Thyroid gland (tissue), 4 donors: ENCODE data around the gene PRDM2.

Source experiments
- POLR2A ChIP-seq, 2 donors: fragments of 450-650 bp; IDR thresholded peaks; one replicate each; pipeline ENCODE4 v1.6.1; 2017; ENCODE audit warnings: antibody characterized with exemption in 2 of 2, mild to moderate bottlenecking in 2 of 2, moderate library complexity in 1 of 2
- TF ChIP-seq, protein P1 (sequence below), 6 experiments: fragments of 200-600 bp in 3 of 6; fragments of 450-650 bp in 3 of 6; sonication (generic) in 3 of 6; IDR thresholded peaks; one replicate each; pipeline ENCODE4 v1.5.1; 2016 to 2019; ENCODE audit warnings: antibody characterized with exemption in 6 of 6, mild to moderate bottlenecking in 2 of 6, inconsistent platforms in 1 of 6, moderate library complexity in 1 of 6

DNA sequence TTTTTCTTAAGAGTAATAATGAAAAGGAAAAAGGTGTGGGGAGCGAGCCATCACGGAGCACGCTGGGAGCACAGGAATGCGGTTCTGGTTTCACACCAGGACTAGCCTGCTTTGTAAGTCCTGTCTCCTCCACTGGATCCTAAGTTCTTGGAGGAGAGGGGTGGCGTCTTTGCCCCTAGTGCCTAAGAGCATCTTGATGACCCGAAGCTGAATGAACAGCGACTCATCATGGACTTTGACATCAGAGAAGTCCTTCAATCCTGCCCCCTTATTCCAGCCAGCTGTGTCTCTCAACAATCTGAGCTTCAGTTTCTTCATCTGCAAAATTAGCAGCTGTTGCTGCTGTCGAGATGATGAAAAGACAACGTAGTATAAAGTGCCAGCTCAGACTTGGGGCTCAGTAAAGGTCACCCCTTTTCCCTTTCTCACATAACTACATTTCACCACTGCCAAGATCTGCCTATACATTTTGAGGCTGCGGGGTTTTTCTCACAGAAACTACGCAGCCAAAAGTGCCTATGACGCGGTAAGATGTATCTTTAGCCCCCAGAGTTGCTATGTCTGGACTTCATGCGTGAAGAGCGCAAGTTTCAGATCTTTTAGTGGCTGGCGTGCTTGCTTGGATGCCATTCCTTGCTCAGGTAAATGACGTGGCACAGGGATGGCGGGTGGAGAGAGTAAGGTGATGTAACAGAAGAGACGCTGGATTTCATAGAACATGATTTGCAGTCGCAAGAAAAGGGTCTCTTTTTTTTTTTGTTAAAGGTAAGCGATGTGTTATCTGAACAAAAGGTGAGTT lies 4.9 kb upstream of the PRDM2 start:
- TF ChIP-seq POLR2A (IDR thresholded peaks at IDR 0.05): no peak
- TF ChIP-seq, protein P1, sequence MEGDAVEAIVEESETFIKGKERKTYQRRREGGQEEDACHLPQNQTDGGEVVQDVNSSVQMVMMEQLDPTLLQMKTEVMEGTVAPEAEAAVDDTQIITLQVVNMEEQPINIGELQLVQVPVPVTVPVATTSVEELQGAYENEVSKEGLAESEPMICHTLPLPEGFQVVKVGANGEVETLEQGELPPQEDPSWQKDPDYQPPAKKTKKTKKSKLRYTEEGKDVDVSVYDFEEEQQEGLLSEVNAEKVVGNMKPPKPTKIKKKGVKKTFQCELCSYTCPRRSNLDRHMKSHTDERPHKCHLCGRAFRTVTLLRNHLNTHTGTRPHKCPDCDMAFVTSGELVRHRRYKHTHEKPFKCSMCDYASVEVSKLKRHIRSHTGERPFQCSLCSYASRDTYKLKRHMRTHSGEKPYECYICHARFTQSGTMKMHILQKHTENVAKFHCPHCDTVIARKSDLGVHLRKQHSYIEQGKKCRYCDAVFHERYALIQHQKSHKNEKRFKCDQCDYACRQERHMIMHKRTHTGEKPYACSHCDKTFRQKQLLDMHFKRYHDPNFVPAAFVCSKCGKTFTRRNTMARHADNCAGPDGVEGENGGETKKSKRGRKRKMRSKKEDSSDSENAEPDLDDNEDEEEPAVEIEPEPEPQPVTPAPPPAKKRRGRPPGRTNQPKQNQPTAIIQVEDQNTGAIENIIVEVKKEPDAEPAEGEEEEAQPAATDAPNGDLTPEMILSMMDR (IDR thresholded peaks at IDR 0.05): no peak
